GM18873 (cell line): ENCODE measurements around the gene RAB3B.
"Not testable (repeated sequence)": the region's sequence is repeated elsewhere in the genome, so short reads cannot be mapped to it uniquely, and the experiment has no call there.

Experiments
- ATAC-seq: cut with Tn5 transposase; IDR thresholded peaks from one replicate; pipeline ENCODE4 v1.9.1; 2021; ENCODE audit warnings: mild to moderate bottlenecking, moderate library complexity, moderate number of reproducible peaks; ENCODE audit not compliant: unreplicated experiment, low FRiP score

Gene RAB3B

DNA sequence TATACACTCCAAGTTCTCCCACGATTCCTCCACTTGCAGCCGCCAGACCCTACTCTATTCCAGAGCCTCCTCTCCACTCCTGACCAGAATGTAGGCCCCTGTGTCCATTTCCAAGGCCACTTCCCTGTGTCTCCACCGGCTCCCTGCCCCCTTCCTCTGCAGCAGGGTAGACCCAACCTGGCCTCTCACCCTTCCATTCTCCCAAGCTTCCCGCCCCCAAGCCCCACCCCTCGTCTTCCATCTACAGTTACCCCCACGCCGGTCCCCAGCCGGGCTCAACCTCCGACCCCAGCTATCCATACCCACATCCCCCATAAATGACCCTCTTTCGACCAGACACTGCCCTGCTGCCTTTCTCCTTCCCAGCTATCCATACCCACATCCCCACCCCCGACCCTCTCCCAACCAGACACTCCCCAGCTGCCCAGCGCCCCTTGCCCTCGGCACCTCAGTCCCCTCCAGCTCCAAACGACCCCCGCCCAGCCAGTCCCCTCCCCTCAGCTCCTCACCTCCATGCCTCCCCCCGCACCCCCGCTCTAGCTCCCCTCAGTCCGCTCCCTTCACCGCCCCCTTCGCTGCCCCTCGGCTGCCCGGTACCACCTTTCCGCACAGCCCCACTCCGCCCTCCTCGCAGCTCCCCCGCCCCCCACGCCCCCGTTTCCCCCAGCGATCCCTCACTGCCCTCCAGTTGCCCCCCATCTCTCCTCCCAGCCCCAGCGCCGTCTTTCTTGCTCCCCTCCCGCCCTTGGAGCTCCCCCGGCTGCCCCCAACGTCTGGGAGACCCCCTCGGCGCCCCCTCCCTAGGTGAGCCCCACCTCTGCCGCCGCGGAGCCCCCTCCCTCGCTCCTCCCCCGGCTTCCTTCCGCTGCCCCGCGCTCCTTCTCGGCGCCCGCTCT, 670 bp downstream of the RAB3B start:
- ATAC-seq = no peak

DNA sequence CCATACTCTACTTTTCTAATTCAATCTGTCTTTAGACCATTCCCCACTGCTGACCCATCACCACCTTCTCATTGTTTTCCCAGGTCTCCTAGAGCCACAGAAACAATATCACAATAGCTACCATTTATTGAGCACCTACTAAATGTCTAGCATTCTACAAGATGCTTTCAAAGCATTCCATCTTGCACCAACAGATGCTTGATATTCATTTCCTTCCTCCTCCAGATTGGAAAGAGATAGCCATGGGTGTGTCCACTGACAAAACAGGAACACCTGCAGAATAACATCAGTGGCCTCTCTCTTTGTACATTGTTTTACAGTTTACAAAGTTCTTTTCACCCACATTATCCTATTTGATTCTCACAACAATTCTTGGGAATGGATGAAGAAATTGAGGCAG, 2.2 kb downstream of the RAB3B start:
- no peak for ATAC-seq

DNA sequence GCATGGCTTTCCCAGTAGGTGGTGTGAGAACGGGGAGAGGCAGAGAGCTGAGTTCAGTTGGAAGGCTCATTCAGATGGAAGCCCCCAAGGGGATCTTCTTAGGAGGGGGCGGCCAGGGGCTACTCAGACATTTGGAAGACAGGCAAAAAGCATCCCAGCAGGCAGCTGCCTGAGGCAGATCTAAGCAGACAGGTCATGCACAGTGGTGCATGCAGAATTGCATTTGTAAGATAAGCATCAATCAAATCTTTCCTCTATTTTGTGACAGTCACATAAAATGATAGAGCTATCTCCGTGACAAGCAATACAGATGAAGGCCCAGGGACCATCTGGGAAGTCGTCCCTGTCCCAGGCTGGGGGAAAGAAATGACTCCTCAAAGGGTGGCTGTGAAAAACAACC, 3.8 kb downstream of the RAB3B start:
- no peak for ATAC-seq

DNA sequence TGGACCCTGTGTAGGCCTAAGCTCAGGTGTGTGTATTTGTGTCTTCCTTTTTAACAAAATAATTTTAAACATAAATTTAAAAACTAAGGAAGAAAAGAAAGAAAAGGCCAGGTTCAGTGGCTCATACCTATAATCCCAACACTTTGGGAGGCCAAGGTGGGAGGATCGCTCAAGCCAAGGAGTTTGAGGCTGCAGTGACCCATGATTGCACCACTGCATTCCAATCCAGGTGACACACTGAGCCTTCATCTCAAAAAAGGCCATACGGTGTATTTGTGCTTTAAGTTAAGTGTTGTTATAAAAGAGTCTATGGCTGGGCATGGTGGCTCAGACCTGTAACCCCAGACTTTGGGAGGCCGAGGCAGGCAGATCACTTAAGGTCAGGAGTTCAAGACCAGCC, 8.3 kb downstream of the RAB3B start:
- ATAC-seq = no peak

DNA sequence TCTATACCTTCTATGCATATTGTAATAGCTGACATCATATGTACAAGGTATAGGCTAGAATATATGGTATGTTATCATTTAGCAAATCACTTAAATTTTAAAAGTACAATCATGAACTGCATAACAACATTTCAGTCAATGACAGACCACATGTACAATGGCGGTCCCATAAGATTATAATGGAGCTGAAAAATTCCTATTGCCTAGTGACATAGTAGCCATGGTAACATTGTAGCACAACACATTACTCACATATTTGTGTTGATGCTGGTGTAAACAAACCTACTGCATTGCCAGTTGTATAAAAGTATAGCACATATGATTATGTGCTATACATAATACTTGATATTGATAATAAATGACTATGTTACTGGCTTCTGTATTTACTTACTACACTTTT, 8.9 kb downstream of the RAB3B start:
- ATAC-seq = no peak

DNA sequence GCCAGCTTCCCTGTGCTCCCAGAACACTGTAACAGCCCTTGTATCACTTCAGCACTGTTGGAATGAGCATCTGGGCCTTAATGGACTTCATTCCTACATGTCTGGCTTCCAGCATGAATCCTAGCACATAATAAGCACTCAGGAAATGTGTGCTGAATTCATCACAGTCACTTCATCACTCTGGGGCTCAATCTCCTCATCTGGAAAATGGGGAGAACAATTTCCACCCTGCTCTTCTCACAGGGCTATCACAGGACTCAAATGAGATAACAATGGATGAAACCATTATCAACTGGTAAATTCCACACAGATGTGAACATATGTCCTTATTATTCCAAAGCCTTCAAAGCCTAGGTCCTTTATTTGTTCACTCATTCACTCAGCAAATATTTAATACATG, 12.4 kb downstream of the RAB3B start:
- no peak for ATAC-seq

DNA sequence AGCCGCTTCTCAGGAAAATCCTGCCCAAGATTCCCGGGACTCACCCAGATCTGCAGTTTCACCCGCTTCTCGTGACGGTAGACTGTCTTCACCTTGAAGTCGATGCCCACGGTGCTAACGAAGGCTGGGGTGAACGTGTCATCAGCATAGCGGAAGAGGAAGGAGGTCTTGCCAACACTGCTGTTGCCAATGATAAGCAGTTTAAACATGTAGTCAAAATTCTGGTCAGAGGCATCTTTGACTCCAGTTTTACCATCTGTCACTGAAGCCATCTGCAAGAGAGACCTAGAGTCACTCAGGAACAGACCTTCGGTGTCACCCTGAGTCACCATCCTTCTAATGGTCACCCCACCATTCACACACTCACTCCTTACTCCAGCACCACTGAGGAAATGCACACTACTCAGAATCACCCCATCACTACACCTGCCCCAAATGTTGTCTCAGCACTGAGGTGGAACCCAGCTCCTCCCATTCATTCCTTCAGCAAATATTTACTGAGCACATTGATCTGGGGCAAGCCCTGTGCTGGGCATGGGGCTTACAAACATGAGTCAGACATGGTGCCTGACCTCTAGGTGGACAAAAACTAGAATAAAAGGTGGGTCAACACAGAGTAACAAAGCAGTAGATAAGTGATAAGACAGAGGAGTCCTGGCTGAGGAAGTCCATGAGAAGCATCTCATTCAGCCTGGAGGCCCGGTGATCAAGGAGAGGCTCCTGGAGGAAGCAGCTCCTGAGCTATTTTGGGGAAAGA, 13.5 kb downstream of the RAB3B start:
- ATAC-seq = no peak

DNA sequence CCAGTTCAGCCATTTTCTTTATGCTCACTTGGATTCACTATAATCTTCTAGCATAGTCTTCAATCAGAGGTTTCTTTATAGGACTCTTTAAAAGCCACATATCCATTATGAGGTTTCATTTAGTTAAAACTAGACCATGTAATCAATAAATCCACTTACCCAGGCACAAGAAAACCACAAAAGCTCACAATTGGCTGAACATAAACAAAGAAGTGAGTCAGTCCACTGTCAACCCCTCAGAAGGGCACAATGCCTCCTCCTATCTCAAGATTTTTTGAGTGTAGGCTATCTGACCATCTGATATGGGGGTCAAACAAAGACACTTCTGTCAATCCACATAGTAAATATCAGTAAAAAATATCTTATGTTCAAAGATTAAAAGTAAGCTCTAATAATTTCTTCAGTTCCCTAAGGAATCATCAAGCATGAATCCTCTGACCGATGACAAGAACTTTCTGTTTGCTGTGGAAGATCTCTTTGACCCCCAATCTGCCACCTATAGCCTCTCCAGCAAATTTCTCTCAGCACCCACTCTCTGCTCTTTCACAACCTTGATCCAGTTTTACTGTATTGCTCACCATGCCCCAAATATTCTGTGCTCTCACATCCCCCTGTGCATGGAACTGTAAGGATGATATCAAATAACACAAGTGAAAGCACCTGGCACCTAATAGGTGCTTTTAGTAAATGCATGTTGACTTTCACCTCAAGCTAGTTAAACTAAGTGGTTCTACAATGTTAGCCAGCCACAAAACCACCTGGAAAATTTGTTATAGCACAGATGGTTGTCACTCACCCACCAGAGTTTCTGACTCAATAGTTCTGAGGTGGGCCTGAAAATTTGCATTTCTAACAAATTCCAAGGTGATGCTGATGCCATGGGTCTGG, 16.7 kb downstream of the RAB3B start:
- ATAC-seq = no peak

DNA sequence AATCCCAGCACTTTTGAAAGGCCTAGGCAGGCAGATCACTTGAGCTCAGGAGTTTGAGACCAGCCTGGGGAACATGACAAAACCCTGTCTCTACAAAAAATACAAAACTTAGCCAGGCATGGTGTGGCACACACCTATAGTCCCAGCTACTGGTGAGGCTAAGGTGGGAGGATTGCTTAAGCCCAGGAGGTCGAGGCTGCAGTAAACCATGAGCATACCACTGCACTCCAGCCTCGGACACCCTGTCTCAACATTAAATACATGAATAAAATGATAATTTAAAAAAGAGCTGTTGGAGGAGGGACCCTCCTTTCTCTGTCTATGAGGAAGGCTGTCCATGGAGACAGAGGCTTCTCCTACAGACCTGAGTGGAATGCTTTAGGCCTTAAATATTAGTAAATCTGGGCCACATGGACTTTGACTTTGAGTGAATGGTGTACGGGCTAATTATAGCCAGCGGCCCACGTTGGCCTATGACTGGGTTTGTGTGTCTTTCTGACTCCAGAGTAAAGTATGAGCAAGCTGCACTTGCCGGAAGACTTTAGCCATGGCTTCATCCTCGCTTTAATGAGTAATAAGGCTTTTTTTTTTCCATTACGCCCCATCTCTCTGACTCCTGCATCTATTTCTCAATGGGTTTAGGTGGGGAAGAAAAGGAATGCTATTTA, 21.3 kb downstream of the RAB3B start:
- no peak for ATAC-seq

DNA sequence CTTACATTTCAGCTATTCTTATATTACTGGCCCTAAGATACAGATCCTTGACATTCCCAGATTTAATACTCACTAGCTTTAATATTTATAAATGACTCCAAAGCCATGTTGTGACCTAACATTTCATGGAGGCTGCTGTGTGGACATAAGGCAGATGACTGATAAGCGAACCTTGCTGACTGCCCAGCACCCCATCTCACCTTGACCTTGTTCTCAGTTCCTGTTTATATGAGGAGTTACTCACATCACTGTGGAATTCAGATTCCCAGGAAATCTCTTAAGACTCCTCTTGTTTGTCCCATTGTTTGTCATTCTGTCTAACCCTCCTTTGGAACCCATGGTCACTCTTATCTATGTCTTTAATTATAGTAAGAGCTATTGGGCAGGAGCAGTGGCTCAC, 21.9 kb downstream of the RAB3B start:
- ATAC-seq = no peak

DNA sequence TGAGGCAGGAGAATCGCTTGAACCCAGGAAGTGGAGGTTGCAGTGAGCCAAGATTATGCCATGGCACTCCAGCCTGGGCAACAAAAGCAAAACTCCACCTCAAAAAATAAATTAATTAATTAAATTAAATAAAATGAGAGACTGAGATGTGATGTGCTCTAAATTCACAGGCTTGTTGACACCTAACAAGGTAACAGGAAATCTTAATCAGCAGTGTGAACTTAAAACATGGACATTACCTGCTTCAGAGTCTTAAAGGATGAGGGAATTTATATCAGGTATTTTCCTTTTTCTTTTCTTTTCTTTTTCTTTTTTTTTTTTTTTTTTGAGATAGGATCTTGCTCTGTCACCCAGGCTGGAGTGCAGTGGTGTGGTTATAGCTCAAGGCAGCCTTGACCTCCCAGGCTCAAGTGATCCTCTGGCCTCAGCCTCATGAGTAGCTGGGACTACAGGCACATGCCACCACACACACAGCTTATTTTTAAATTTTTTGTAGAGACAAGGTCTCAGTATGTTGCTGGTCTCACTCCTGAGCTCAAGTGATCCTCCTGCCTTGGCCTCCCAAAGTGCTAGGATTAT, 23.2 kb downstream of the RAB3B start:
- ATAC-seq = not testable (repeated sequence)

DNA sequence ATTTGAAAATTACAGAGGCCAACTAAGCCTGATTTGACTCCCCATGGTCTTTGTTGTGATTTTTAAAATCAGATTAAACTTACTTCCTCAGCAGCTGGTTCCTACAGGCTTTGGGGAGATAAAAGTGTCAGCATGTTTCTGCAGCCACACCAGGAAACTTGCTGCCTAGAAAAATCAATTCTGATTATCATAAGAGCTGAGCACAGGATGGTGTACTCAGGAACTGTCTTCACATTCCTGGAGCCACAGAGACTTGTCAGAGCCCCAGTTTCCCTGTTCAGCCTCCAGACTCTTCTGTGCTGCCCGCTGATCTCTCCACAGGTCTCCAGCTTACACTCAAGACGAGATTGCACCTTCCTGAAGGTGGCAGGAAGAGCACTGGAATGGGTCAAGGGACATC, 23.9 kb downstream of the RAB3B start:
- no peak for ATAC-seq

DNA sequence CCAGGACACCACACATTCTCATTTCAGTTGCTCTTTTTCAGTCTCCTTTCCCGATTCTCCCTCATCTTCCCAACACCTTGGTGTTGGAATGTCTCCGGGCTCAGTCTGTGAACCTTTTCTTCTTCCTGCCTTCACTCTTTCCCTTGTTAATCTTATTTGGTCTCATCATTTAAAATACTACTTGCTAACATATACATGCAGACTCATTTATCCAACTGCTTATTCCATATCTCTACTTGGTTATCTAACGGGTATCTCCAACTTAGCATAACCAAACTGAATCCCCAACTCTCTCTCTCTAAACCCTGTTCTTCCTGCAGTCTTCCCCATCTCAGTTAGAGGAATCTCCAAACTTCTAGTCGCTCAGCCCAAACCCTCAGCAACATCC, 26.2 kb downstream of the RAB3B start:
- ATAC-seq = no peak

DNA sequence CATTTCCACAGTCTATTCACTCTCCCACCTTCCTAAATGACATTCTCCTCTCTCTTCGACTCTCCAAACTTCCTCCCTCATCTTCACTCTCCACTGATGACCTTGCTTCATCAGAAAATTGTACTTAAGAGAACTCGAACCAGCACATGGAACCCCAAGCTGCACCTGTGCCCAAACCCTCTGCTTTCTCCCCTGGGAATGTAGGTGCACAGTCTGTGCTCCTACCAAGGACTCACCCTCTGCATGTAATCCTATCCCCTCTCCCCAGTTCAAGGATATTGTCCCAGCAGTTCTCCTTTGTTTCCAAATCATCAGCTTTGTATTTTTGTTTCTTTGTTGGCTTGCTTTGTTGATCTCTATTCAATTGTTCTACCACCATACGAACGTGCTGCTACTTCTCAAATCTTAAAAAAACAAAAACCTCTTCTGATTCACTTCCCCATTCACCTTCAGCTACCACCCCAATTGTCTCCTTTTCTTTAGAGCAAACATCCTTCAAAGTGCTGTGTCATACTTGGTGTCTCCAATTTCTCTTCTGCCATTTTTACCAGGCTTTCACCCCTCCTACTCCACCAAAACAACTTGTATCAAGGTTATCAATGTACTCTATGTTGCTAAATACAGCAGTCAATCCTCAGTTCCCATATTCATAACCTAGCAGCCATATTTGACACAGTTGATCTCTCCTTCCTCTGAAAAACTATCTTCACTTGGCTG, 26.8 kb downstream of the RAB3B start:
- ATAC-seq = no peak

DNA sequence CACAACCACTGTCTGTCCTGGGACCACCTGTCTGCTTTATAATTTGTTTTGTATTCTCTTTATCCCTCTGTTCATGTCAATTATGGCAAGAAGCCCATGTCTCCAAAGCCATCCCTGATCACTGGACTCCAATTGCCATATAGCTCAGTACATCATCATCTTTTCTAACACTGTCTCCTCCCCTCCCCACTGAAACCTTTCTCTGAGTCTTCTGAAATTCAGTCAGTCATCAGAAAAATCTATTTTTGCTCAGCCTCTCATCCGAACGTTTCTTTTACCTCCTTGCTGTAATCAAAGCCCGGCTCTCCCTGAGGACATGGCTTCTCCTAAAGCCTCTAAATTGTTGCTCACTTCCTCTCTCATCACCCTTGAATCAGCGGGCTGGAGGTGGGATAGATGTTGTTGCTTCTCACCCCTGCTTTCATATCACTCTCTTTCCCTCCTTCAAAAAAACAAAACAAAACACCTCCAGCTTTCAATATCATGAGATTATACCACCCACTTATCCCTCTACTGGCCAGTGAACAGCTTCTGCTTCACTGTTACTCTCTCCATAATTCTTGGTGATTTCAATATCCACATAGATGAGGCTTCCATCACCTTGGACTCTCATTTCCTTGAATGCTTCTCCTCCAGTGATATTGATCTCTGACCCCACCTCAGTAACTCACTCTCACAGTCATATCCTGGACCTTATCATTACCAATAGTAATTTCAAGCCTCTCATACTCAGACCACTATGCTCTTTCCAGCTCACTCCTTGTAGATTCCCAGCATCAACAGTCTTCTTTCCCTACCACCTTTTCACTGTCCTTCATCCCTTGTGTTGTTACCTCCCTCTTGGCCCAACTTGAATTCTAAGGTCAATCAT, 27.8 kb downstream of the RAB3B start:
- ATAC-seq = no peak

DNA sequence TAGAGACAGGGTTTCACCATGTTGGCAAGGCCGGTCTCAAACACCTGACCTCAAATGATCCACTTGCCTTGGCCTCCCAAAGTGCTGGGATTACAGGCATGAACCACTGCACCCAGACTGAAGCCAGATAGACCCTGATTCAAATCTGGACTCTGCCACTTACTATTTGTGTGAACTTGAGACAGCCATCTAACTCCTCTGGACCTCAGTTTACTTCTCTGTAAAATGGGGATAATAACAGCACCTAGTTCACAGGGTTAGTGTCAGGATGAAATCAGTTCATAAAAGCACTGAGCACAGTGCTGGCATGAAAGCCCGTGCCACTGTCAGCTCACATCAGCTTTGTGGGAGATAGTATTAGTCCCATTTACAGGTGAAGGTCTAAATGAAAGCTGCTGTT, 28.5 kb downstream of the RAB3B start:
- ATAC-seq = no peak

DNA sequence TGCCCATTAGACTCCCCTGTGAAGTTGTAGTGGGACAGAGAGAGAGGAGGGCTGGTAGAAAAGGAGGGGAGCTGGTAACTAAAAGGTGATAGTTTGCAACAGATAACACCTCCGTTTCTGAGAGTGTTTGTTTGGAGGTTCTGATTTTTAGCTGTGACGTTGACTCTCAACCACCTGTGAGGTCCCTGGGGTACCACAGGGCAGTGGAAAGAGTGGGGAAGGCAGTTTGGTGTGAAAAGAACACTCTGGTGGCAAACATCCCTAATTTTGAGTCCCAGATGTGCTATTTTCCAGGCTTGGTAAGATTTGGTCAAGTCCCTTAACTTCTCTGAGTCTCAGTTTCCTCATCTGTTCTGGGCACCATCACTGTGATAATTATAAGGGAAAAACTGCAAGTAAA, 29.3 kb downstream of the RAB3B start:
- no peak for ATAC-seq

DNA sequence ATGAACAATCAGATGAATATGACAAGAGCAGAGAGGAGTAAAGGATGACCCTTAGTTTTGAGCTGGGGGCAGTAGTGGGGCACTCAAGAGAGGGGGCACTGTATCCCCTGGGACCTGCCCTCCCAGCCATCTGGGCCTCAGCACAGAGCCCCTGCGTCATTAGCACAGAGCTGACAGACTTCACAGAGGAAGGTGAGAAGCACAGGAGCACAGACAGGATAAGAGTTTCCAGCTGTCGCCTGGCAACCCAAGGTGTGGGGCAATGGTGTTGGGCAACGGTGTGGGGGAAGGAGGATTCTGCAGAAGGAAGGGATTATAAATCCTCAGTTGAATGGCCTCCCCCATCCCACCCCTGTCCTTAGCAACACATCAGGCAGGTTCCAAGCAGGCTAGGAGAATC, 30.2 kb downstream of the RAB3B start:
- ATAC-seq = no peak
